AML-193 (cell line): Measurements from ENCODE around the gene LRP4.

Experiments used
- DNase-seq, 2 experiments: peaks; one replicate each; lab custom pipeline; 2025; lab: John Stamatoyannopoulos, UW

The LRP4 gene

GRCh38 chr11:46918788-46919513 is 601 bp upstream of the LRP4 start:
- no peak for DNase-seq

DNA sequence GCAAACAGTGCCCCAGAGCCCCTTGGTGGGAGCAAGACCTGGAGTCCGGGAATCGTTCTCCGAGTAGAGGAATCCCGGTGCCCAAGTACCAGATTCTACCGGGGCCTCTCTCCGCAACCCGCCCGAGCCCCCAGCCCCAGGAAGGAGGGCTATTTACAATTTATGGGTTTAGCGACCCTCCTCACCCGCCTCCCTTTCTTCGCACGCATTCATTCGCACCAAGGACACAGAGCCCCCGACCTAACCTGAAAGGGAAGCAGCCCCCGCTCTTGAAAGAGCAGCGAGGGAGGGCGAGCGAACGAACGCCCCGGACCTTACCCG is 628 bp downstream of the LRP4 start:
- DNase-seq = no peak

GRCh38 chr11:46917109-46917761 is 1.1 kb downstream of the LRP4 start:
- DNase-seq = no peak

GRCh38 chr11:46916286-46917108 is 1.9 kb downstream of the LRP4 start:
- DNase-seq = no peak

DNA sequence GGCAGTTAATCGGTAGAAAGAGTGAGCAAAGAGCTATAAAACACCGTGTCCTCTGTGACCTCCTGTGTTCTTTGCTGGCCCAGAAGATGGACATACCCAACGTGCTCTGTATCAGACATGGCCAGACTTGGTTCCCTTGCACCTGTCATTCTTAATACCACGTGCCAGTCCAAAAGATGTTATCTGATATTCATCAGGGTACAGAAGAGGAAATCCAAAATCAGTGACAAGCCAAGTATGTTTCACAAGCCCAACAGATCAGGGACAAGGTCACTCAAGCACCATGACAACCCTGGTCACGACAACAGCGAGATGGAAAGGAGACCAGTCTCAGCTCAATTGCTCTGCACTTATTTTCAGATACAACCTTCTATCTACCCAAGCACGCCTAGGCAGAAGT is 3.4 kb downstream of the LRP4 start:
- no peak for DNase-seq

GRCh38 chr11:46914363-46914762 is 4.0 kb downstream of the LRP4 start:
- DNase-seq = no peak

- no peak for DNase-seq
These were observed 4.9 kb downstream of the LRP4 start for GRCh38 chr11:46913484-46913883.

- DNase-seq = no peak
These were observed 5.7 kb downstream of the LRP4 start for GRCh38 chr11:46912526-46913150.

DNA sequence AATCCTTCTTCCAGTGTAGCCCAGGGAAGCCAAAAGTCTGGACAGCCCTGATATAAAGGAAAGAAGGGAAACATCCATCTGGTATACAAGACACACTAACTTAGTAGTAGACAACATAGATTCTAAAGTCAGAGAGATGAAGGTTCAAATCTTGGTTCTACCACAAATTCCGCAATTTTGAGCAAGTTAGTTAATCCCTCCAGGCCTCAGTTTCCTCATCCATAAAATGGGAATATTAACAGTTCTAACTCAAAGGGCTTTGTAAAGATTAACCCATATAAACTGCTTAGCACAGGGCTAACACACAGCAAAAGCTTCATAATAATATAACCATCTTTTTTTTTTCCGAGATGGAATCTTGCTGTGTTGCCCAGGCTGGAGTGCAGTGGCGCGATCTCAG is 10.7 kb downstream of the LRP4 start:
- no peak for DNase-seq

GRCh38 chr11:46906609-46907041 is 11.7 kb downstream of the LRP4 start:
- DNase-seq = no peak

DNA sequence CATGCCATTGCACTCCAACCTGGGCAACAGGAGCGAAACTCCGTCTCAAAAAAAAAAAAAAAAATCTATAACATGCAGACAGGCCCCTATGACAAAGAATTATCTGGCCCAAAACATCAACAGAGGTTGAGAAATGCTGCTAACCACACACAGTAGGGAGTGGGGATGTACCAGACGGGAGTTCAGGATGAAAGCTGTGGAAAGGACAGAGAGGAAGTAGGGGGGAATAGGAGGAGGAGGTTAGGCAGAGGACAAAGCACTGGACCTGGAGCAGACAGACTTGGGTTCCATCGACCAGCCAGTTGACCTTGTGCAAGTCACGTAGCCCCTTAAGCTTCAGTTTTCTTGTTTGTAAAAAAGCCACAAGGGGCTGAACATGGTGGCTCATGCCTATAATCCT is 12.5 kb downstream of the LRP4 start:
- no peak for DNase-seq

DNA sequence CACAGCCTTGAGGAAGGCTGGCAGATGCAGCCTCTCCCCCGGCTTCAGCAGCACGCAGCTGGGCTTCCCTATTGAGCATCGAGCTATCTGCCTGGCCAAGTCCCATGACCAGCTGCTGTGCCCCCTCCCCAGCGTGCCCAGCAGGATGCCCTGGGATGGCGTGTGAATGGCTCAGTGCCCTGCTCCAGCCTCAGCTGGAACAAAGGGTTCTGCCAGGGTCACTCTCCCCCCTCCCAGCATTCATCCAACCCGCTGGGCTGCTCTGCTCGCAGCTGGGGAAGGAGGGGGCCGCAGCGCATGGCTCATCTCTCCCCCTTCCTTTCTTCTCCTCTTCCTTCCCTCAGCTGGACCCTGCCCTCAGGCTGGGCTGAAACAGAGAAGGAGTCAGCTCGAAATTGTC is 14.5 kb downstream of the LRP4 start:
- no peak for DNase-seq

DNA sequence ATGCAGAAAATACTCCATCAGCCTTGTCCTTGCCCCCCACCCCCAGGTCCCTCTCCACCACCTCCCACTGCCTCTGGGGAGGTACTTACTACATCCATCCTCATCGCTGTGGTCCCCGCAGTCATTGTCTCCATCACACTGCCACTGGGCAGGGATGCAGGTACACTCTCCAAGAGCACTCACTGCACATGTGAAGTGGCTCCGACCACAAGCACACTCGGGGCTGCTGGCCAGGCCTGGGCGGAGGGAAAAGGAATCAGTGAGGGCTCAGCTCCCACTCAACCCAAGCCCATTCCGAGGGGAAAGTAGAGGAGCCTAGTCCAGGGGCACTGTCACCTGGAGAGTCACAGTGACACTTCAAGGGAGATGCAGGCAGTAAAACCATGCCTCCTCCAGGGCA is 15.7 kb downstream of the LRP4 start:
- no peak for DNase-seq

DNA sequence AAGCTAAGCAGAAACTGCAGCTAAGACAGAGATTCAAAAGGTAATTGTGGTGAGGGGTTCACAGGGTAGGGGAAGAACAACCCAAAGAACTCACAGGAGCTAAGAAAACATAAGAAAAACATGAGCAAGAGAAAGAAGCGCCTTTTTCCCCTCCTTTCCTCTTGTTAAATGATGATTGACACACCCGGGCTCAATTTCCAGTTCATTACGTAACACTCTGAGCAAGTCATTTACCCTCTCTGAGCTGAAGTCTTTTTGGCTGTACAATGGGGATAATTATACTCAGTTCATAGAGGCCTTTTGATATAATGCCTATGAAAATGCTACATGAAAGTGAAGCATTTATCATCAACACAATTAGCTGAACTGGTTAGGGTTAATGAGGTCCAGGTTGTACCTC is 17.2 kb downstream of the LRP4 start:
- peak in 1 of 2 experiments; percentile 32 for DNase-seq

- no peak for DNase-seq
These were observed 18.1 kb downstream of the LRP4 start for GRCh38 chr11:46900091-46900746.

GRCh38 chr11:46899501-46900025 is 18.8 kb downstream of the LRP4 start:
- DNase-seq = no peak

- no peak for DNase-seq
These were observed 19.8 kb downstream of the LRP4 start for GRCh38 chr11:46898396-46899095.

DNA sequence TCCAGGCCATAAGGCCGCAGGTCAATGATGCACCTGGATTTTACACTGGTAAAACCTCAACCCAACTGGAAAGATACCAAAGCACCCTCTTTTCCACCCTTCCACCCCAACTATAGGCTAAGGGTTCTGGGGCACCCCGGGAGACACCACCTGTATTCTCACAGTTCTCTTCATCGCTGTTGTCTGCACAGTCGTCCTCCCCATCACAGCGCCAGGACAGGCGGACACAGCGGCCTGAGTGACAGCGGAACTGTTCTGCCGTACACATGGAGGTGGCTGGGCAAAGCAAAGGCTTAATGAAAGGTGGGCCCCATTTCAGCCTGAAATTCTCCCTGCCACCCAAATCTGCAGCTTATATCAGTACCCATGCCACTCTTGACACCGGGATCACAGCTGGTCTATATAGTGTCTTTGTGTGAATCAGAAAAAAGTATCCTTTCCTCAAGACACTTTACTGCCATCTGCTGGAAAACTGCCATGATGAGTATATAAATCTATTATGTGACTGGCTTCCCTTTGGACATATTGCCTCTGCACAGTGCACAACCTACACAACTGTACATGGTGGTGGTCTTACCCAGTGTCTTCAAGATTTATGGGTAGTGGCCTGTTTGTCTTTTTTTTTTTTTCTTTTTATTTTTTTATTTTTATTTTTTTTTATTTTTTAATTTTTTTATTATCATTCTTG is 21.5 kb downstream of the LRP4 start:
- DNase-seq = peak; percentile 63 to 69

- no peak for DNase-seq
These were observed 22.5 kb downstream of the LRP4 start for GRCh38 chr11:46895821-46896220.

- DNase-seq = no peak
These were observed 23.4 kb downstream of the LRP4 start for GRCh38 chr11:46894961-46895360.

DNA sequence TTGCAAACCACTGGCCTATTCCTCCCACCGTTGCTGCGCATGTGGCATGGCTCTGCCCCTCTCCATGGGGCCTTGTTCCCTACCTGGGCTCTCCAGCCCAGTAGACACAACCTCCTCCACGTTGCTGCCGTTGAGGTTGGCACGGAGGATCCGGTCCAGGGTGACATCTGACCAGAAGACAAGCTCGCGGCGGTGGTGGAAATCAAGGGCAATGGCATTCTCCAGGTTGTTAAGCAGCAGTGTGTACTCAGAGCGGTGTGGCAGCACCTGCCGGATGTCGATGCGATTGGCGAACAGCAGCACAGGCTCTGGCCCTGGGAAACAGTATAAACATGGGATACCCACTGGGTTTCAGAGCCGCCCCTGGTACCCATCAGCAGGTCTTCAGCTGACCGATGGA is 23.8 kb downstream of the LRP4 start:
- no peak for DNase-seq
